ENCODE measurements around the gene EQTN. TPM values are rescaled to one million over a fixed set of nuclear protein-coding genes. Genes with fewer than 3 reads are reported as not detected.

Gene EQTN
- not detected for total RNA-seq
- long read RNA-seq: 0 reads

- ATAC-seq (no peak), DNase-seq (no peak)
- intact Hi-C loops (cut with micrococcal nuclease): no loop called here
Measured at GRCh38 chr9:27297050-27297449, at the start of gene EQTN. TSS of gene EQTN (minus strand) at chr9:27297150. CDS start at chr9:27297055, 95 bp downstream.

GRCh38 chr9:27344776-27345175 lies 47.8 kb upstream of the EQTN start:
- intact Hi-C loops (cut with micrococcal nuclease): no loop called here
- ATAC-seq: no peak
- no peak for DNase-seq

GRCh38 chr9:27341545-27342294 lies 44.8 kb upstream of the EQTN start:
- intact Hi-C loops (cut with micrococcal nuclease): no loop called here
- no peak for ATAC-seq
- DNase-seq: no peak

DNA sequence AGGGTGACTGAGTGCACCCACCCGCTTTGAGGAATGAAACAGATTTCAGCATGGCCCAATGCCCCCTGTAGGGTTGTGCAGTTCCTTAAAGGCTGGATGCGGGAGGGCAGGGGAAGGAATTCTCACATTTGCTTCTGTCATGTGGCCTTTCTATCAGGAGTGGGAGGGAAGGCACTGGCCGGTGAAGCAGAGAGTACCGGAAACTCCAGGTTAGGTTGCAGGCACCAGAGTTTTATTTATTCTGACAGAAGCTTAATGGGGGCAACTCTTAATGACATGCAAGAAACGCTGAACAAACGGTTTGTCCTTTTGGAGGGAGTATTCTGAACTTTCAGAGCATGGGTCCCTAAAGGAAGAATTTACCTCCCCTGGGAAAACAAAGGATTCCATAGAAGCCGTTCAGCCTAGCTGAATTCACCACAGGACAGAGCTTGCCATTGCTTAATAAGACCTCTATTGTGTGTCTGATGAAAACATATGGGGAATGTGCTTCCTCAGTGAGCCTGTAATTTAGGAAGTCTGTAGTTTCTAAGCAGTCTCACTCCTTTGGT lies 44.1 kb upstream of the EQTN start:
- intact Hi-C loops (cut with micrococcal nuclease): no loop called here
- DNase-seq (no peak), ATAC-seq (peak; percentile 38)

DNA sequence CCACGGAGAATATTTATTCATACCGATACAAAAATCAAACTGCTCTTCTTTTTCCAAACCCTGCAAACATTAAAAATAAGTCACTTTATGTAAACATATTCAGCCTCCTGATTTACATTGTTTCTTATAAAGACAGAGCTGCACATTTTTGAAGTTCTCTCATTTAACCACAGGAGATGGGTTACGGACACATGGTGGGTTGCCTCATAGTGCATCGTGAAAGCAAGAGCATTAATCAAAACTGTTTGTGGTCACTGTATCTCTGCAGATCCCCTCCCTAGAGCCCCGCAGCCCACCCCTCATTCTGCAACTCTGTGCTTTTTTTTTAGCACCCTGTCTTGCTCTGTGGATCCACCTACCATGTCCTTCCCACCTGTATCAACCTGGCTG lies 43.3 kb upstream of the EQTN start:
- ATAC-seq: no peak
- DNase-seq: no peak
- intact Hi-C loops (cut with micrococcal nuclease): no loop called here

- intact Hi-C loops (cut with micrococcal nuclease): no loop called here
- peak; percentile 29 for ATAC-seq
- DNase-seq: no peak
Measured at GRCh38 chr9:27339661-27340284, 42.8 kb upstream of the EQTN start.

GRCh38 chr9:27338527-27338903 lies 41.6 kb upstream of the EQTN start:
- DNase-seq (no peak), ATAC-seq (peak; percentile 12)
- intact Hi-C loops (cut with micrococcal nuclease): no loop called here

DNA sequence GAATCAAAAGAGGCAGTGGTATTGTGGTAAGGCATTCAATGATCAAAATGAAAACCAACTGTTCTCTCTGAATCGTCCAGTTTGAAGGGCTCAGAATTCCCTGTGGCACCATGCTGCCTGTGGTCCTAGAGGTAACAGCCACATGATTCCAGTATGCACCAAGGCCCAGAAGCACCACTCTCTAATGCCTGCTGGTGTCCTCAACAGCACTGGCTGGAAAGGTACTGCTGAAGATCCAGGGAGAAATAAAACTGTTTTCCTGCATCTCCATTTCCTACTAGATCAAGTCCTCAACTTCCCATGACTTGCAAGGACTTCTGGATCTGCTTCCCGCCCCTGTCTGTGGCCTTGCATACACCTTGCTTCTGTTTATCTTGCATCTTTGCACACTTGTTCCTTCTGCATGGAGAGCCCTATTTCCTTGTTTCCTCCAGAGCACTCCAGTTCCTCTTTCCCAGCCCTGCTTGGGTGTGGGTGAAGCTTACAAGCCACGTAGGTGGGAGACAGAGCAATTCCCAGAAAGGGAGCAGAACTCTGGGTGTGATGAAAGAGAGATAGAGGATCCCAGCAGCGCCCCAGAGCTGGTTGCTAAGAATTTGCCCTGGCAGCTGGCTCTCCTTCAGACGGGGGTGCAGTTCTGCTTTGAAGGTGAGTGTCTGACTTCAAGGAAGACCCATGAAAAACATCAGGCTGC lies 41.0 kb upstream of the EQTN start:
- no peak for DNase-seq
- ATAC-seq: peak; percentile 20
- intact Hi-C loops (cut with micrococcal nuclease): no loop called here

GRCh38 chr9:27337236-27337635 lies 40.3 kb upstream of the EQTN start:
- ATAC-seq: no peak
- intact Hi-C loops (cut with micrococcal nuclease): no loop called here

DNA sequence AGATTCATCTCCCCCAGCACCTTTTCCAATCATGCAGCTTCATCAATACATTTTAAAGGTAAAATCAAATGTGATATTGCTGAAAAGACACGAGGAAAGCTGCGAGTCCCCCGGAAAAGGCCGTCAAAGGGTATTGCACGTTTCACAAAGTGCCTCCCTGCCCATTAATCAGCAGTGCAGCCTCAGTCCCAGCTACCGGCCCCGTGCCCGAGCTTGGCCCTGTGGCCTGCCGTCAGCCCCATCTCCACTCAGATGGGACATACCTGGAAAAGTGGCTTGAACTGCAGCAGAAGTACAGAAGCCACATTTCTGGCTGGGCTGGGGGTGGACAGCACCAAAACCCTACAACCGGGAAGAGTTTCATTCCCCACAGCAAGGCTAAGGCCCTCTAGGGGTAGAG lies 39.9 kb upstream of the EQTN start:
- ATAC-seq: no peak
- no peak for DNase-seq
- intact Hi-C loops (cut with micrococcal nuclease): no loop called here

More at GRCh38 chr9:27337236-27337635, 40.3 kb upstream of the EQTN start:
- no peak for DNase-seq

- intact Hi-C loops (cut with micrococcal nuclease): no loop called here
- DNase-seq: no peak
- no peak for ATAC-seq
Measured at GRCh38 chr9:27336126-27336525, 39.2 kb upstream of the EQTN start.

DNA sequence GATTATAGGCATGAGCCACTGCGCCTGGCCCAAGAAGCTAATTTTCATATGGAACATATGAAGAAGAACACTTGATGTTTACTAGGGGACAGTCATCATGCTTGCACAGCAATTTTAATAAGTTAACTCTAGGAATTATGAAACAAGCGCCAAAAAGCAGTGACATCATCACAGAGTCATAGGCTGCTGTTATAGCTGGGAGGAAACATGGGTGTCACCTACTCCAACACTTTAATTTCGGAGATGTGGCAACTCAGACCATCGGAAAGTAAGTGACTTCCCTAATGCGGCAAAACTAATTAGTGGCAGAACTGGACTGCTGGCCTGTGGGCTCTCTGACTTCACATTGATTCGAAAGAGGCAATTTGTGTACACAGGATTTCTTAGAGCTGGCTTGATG lies 38.1 kb upstream of the EQTN start:
- intact Hi-C loops (cut with micrococcal nuclease): no loop called here
- ATAC-seq: no peak

GRCh38 chr9:27333241-27334052 lies 36.5 kb upstream of the EQTN start:
- ATAC-seq (peak; percentile 97), DNase-seq (peak; percentile 59)
- intact Hi-C loops (cut with micrococcal nuclease): loop anchor here (5.0 kb wide), 2 partner anchors 199 to 214 kb away; no protein-coding TSS in a partner anchor

More for the DNA sequence above, 38.1 kb upstream of the EQTN start:
- DNase-seq: no peak

GRCh38 chr9:27331393-27331792 lies 34.4 kb upstream of the EQTN start:
- intact Hi-C loops (cut with micrococcal nuclease): loop anchor here (5.0 kb wide), 2 partner anchors 201 to 216 kb away; no protein-coding TSS in a partner anchor
- no peak for ATAC-seq
- no peak for DNase-seq

DNA sequence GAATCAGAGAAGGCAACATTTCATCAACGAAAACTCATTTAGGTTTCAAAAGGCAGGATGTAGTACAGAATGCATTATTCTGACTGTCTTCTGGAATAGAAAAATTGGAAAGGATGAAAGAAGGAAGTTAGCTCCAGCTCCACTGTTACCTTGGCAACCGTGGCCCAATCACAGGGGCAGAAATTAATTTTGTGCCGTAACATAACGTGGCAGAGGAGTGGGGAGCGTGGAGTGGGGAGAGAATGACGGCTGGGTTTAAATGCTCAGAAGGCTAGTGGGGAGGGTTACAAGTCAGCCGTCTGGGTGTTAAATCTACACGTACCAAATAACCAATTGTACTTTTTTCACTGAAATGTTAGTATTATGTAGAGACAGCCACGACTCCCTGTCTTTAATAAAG lies 32.3 kb upstream of the EQTN start:
- DNase-seq (no peak), ATAC-seq (no peak)
- intact Hi-C loops (cut with micrococcal nuclease): no loop called here

DNA sequence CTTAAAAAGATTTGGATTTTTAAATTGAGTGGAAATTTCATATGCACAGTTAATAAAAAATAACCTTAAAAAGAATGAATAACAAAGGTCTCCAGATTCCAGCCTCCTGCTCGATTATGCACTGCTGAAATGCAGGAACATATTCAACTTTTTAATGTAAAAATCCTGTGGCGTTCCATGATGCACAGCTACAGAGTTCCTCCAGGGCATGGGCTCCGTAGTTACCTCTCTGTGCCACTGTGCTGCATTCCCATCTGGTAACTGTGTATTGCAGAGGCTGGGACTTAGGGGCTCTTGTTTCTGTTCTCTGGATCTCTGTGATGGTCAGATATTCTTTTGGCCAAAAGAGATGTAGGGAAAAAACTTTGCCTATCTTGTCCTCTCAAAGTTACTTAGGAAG lies 31.5 kb upstream of the EQTN start:
- DNase-seq (no peak), ATAC-seq (no peak)
- intact Hi-C loops (cut with micrococcal nuclease): no loop called here

DNA sequence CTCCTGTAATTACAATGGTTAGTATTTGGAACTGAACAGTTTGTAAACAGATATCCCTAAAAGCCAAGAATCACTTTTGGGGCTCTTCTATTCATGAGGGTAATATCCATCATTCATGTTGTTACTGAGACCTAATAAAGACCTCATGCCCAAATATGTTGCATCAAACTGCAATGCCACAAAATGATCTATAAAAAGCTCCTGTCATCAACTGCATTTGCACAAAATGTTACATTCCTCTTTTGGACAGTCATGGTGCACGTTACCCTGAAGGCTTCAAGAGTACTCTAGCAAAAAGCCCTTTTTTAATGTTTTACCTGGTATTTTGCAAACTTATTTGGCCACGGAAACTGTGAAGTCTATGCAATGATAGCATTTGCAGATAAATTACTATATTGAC lies 14.2 kb upstream of the EQTN start:
- intact Hi-C loops (cut with micrococcal nuclease): no loop called here
- ATAC-seq (peak; percentile 32), DNase-seq (no peak)

GRCh38 chr9:27310582-27310981 lies 13.6 kb upstream of the EQTN start:
- ATAC-seq: peak; percentile 74
- intact Hi-C loops (cut with micrococcal nuclease): no loop called here

DNA sequence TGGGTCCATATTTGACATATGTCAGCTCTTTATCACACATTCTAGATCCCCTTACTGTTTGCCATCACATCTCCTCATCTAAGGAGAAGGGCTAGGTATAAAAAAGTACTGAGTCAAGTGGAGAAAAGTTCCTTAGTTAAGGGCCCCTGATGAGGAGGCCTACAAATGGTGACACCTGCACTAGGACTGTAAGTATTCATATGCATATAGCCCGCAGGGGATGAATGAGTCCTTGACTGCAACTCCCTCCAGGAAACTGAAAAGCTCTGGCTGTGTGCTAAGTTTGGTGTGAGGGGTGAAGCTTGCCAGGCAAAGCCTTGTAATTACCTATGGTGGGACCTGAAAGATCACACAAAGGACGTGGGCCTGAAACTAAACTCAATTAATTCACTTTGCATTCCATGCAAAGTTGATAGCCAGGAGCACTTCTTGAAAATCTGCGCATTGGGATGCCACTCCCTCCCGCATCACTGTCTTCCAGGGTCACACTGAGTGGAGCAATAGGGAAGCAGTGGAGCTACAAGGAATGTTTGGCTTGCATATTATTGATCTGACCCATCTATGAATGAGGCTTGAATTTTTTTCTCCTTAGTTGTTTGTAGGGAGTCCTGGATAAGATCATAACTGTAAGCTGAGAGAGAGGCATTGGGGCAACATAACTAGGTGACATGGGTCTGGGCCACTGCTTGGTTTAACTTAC lies 11.9 kb upstream of the EQTN start:
- DNase-seq (no peak), ATAC-seq (no peak)
- intact Hi-C loops (cut with micrococcal nuclease): no loop called here

More at GRCh38 chr9:27310582-27310981, 13.6 kb upstream of the EQTN start:
- no peak for DNase-seq
